GM19351 (cell line): ENCODE measurements around the gene BEND7.
"Not testable (repeated sequence)": the region's sequence is repeated elsewhere in the genome, so short reads cannot be mapped to it uniquely, and the experiment has no call there.

Experiments used
- ATAC-seq: cut with Tn5 transposase; IDR thresholded peaks from one replicate; pipeline ENCODE4 v1.9.1; 2021; ENCODE audit warnings: mild to moderate bottlenecking, moderate library complexity; ENCODE audit not compliant: unreplicated experiment

BEND7 gene

DNA sequence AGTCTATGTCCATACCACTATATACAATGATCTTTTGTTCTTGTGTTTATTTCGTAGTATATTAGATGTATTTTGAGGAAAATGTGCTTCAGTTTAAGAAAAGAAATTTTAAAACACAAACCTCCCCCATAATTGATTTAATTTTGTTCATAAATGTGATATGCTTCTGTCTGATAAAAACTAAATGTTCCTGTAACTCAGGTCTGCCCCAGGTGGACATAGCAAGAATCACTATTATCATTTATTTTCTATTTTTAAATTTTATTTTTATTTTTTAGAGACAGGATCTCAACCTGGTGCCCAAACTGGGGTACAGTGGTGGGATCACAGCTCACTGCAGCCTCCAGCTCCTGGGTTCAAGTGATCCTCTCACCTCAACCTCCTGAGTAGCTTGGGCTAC is 43.2 kb downstream of the BEND7 start:
- ATAC-seq, result no peak

DNA sequence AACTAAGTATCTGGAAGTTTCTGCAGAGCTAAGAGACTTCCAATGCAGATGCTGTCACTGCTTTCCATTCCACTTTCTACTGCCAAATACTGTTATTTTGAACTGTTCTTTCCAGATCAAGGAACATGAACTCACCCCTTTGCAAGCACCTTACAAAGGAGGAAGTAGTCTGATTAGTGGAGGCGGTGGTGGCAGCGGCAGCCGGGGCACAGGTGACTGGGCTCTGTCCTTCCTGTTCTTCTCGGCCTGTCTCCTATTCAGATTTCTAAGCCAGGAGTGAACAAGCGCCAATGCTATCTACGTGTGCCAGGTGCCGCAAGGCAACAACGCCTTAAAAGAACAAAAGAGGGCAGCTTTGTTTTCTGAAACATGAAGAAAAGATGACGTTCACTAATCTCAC is 44.9 kb downstream of the BEND7 start:
- ATAC-seq, result no peak

DNA sequence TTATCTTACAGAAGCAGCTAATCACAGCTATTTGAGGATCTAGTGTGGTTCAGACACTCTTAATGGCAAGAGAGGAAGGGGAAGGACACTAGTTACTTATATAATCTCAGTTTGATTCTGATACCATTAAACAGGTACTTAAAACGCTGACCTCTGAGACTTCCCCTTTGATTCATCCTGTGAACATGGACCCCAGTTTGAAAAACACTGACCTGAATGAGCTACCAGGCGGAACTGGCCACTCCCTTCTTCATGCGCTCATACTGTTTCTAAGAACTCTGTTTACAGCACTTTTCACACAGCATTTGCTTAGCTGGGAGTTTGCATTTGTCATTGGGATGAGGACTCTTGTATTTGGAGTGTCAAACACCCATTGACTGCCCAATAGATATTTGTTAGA is 45.7 kb downstream of the BEND7 start:
- peak; percentile 53 for ATAC-seq

DNA sequence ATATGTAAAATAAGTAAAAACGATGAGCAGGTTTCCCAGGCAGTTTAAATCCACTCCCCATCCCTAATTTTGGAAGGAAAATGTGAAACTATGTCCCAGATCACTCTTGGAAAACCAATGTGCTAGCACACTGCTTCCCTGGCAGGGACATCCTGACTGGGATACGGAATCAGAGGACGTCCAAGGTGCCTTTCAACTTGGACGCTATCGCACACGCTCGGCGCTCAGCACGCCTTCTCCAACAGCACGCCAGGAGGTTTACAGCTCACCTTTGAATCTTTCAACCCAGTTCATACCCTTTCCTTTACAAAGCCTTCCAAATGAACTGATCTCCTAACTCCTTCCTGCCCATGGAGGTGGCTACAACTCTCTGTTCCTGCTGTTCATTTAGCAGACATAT is 47.1 kb downstream of the BEND7 start:
- ATAC-seq, result no peak

DNA sequence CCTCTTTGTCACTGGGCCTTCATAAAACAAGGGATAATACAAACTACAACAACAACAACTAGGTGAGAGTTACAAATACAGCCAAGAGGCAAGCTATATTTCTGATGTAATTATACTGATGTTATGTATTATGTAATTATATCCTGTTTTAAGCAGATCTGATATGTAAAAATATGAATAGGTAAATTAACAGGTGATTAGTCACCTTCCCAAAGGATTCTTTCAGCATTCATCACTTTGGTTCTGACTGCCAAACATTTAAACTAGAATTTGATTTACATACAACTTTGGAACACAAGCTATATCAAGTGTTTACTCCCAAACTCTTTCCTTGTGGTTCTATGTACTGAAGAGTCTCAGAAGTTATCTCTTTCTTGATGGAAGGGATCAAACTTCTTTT is 53.7 kb downstream of the BEND7 start:
- no peak for ATAC-seq

DNA sequence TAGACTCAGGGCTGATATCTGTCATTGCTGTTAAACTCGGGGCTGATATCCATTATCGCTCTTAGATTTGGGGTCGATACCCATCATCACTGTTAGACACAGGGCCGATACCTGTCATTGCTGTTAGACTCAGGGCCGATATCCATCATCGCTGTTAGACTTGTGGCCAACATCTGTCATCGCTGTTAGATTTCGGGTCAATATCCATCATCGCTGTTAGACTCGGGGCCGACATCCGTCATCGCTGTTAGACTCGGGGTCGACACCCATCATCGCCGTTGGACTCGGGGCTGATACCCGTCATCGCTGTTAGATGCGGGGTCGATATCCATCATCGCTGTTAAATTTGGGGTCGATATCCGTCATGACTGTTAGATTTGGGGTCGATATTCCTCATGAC is 54.8 kb downstream of the BEND7 start:
- no peak for ATAC-seq

DNA sequence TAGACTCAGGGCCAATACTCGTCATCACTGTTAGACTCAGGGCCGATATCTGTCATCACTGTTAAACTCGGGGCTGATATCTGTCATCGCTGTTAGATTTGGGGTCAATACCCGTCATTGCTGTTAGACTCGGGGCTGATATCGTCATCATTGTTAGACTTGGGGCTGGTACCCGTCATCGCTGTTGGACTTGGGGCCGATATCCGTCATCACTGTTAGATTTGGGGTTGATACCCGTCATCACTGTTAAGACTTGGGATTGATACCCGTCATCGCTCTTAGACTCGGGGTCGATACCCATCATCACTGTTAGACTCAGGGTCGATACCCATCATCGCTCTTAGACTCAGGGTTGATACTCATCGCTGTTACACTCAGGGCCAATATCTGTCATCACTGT is 56.5 kb downstream of the BEND7 start:
- ATAC-seq, result no peak

DNA sequence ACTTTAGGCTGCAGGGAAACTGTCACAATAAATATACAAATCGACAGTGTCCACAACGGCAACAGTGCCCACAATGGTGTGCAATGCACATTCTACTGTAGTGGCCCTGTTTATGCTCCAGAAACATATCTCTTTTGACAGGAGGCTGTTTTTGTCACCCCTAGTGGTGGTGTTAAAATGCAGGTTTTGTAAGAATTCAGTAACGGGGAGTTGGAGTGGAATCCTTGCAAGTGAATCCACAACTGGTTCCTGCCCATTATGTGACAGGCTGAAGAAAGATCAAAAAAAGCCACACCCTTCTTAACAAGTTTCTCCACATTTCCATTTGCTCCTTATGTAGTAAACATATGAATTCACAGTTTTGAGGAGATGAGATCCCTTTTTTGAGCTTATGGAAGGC is 58.5 kb downstream of the BEND7 start:
- no peak for ATAC-seq

DNA sequence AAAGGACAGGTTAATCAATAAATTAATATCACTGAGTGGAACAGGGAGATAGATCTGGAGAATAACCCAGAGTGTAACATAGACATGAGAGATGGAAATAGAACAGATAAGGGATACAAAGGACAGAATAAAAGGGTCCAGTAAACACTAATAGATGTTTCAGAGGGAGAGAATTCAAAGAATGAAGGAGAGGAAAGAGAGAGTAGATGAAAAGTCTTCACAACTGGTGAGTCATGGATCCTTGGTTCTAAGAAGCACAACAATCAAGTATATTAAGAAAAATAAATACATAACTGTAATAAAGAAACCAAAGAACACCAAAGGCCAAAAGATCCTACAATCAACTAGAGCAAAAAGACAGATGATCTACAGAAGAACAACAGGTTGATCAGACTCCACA is 66.3 kb downstream of the BEND7 start:
- no peak for ATAC-seq

DNA sequence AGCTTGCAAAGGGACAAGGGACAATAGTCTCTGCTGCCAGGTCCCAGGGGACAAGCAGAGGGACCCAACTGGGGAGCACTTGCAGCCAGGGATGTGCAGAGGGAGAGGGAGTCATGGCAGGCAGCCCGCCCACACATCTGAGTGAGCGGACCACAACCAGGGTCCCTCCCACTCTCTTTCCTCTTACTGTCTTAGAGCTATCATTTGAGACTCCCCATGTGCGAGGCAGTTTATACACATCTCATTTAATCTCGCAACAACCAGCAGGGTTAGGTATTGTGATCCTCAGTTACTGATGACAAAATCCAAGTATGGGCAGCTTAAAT is 70.2 kb downstream of the BEND7 start:
- no peak for ATAC-seq

DNA sequence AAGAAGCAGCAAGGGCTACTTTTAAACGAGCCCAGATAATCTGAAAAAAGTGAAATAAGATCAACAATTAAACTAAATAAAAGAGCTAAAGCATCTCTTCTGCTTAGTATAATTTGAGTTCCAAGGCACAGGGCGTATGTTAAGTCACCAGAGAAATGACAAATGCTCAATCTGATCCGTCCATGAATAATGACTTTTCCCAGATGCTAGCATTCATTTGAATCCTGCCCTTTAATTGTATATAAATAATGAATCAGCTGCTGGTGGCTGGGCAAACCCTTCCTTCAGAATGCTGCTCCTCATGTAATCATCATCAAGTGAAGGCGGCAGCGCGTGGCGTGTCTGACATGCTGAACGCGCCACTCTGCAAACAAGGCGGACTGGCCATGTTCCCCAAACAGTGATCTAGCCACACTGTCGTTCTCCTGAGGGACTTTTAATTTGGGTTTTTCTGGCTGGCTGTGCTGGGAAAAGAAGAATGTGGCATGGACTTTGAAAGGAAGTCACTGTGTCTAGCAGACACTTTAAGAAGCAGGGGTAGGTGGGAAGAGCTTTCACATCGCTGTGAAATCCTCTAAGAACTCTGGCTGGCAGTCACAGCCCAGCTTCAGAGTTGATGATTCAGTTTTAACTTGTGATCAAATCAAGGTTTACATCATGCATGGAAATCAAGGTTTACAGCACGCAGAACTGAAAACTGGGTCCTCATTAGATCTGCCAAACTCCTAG is 70.7 kb downstream of the BEND7 start:
- ATAC-seq, result no peak

DNA sequence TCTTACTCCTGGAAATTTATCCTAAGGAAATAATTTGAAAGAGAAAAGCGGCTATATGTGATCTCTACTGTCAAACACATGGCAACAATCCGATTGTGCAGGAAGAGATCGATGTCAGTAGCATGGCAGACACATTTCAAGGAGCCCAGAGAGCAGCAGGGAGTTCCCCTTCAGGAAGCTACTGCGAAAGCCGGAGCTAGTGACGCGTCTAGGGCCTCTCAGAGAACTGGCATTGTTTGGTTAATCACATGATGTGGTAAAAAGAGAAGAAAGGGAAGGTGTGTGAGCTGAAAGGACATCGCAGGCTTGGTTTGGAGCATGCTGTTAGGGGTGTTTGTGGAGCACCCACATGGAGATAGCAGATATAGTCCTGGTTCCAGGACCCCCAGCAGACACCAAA is 74.9 kb downstream of the BEND7 start:
- ATAC-seq, result no peak

DNA sequence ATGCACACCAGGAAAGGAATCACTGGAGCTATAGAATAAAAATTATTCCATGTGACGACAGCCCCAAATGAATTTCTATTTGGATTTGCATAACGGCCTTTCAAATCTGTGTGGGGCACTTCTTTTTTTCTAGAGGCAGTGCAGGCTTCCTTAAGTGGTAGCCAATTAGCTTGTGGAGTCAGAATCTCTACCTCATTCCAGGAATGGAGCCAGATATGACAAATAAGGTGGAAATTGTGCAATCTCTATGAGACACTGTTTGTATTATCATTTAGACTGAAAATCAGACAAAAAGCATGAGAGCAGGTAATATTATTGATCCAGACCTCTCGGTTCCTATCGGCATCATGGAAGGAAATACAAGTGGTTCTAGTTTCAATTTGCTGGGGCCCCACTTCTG is 78.7 kb downstream of the BEND7 start:
- no peak for ATAC-seq

DNA sequence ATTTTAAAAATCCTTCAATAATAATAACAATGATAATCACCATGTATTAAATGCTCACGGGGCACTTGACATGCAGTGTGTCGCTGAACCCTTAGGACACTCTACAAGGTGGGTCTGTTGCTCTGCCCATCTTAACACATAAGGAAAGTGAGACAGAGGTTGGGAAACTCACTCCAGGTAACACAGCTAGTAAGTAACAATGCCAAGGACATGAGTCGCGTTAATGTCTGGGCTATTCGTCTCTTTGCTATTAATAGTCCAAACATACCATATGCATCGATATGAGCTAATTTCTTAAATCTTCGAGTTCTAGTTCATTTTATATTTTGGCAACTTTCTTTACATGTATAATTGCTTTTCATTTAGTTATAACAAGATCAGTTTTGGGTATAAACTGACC is 79.5 kb downstream of the BEND7 start:
- no peak for ATAC-seq

DNA sequence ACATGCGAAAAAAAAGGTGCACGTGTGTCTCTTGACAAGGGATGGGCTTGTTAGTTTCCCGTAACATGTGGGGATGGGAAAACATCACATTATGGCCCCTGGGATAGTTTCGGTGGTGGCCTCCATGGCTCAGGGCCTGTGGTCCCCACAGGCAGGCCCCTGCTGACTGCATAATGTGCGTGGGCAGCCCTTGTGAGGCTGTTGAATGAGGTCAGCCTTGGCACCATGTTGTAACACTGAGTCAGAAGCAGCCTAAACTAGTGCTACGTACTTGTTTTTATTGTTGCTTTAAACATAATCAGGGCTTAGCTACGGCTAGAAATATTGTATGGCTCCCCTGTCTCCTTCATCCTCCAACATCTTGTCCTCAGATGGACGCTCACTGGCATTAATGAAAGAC is 80.6 kb downstream of the BEND7 start:
- no peak for ATAC-seq

DNA sequence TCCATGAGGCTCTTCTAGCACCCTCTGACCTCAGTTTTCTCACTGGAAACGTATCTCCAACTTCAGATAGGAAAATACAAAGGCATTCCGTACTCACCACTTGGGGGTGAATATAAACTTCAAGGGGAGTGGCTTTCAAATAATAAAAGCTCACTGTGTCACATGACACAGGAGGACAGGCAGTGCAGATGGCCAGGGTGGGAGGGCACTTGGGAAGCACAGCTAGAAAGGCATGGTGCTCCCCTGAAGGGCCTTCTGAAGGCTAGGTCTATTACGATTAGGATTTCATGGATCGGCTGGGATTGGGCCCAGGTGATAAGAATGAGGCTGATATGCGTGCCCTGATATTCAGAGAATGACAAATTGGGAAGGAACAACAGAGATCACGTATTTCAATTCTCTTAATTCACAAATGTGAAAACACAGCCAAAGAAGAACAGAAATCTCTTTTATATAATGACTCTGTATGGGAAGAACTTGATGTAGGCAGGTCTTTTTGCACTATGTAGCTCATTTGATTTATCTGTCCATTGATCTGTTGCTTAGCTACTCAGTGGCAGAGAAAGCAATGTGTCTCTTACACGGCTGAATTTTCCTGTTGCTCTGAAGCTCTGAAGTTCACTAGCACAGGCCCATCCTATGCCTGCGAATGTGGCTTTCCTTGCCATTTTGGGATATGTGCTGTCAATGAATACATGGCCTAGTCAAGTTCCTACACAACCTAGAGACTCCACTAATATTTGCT is 83.0 kb downstream of the BEND7 start:
- ATAC-seq, result no peak

DNA sequence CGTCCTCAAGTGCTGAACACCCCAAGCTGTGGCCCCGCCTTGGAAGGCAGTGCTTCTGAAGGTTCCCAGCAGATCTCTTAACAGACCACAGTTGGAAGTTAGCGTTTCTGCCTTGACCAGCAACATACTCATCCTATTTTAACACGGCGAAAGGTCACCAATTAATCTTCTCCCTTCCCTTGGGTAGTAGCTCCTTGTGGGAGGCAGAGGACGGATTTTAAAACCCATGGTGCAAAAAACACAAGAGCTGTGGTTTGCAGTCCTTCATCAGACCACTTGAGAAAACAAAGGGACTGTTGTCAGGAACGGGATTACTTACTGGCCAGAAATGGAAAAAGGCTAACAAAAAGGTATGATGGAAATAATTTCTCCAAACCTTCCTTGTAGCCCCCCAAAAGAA is 87.3 kb downstream of the BEND7 start:
- ATAC-seq, result no peak

DNA sequence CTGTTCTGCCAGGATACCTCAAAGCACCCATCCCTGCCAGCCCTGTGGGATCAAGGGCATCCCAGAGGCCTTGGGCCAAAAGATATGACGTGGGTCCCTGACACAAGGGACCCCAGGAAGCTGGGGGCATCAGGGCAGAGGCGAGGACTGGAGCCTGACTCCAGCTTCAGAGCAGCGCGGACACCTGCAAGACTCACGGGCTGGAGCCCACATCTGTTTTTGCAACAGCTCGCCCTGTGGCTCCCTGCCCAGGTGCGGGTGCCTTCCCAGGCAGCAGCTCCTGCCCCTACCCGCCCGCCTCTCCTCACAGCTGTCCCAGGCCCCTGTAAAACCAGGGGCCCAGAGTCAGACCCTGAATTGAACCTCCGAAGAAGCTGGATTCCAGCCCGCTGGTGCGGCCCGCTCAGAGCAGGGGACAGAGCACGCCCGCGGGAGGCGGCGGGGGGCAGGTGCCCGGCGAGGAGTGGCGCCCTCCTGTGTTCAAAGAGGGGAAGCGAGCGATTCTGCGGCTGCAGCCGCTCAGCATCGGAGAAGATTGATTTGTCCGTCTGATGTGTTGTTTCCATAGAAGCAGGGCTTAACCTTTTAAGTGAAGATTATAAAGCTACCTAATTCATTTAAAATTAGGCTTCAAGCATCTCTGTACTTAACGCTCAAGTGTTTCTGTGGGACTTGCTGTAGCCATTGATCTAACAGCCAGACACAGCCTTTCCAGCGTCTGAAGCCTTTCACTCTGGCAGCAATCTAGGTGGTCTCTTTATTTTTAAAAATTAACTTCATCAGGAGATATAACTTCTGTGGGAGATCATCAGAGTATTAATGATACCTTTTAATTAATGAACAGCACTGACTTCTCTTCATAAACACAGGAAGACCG is 88.4 kb downstream of the BEND7 start:
- peak; percentile 84 for ATAC-seq

DNA sequence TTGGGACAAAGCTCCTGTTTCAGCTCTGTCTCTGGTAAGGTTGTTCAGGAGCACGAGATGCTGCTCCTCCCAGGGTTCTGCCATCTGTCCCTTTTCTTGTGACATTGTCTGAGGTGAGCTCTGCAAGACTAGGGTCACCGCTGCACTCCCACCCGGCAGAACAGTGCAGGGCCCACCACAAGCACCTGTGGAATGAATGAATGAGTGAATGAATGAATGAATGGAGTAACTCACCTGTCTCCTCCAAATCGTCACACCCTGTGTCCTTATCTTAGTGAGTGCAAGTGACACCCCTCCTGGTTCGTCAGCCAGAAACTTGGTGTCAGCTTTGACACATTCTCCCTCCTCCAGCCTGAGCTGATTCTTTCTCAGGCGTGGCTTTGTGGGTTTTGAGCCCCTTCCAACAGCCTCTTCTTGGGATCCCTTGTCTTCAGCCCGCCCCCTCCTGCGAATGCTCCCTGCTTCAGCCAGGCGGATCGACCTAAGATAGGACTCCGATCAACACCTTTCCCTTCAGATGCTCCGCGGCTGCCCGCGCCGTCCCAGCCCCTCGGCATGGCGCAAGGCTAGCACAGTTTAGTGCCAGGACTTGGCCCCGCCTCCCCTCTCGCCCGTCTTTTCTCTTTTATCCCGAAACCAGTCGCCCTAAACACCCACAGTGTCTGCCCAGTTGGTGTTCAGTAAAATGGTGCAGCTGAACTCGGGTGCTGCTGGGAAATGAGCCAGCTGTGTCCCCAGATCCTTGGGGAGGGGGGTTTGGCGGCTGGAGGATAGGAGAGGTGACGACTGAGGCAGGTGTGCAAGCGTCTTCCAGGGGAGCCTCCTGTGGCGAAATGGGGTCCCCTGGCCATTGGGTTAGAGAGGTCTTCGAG is 89.3 kb downstream of the BEND7 start:
- ATAC-seq, result no peak

DNA sequence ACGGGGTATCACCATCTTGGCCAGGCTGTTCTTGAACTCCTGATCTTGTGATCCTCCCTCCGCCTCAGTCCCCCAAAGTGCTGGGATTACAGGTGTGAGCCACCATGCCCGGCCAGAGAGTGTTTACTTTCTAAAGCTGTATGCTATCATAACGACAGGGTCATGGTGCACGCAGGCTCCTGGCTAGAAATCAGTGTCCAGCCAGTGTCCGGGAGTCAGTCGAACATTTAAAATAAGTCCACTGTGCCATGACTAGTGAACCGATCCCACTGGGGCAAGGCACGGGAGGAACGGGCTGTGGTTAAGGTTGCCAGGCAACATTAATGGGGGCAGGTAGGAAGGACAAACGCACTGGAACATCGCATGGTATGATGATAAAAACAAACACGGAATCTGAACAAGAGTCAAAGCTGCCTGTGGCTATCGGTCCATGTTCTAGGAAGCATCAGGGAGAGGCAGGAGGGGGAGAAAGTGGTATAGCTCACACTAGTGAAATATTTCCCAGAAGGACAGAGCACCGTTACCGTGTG is 91.7 kb downstream of the BEND7 start:
- no peak for ATAC-seq

DNA sequence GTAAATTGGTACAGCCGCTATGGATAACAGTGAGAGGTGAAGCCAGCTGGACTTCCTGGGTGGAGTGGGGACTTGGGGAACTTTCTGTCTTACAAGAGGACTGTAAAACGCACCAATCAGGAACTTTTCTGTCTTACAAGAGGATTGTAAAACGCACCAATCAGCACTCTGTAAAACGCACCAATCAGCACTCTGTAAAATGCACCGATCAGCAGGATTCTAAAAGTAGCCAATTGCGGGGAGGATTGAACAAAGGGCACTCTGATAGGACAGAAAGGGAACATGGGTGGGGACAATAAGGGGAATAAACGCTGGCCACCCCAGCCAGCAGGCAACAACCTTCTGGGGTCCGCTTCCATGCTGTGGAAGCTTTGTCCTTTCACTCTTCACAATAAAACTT is 100.9 kb downstream of the BEND7 start:
- not testable (repeated sequence) for ATAC-seq
